CD4-positive, alpha-beta memory T cell (primary cell): ENCODE results near the gene CCSER1. TPM values are rescaled to one million over a fixed set of nuclear protein-coding genes. Genes with fewer than 3 reads are reported as not detected.

Experiments
- CTCF ChIA-PET: fragments of 350-600 bp; sonication (Branson Sonifier 250); formaldehyde crosslinking; loops from one replicate; lab custom pipeline; 2021; ENCODE audit warnings: inconsistent platforms; ENCODE audit not compliant: partially characterized antibody; lab: Charles Lee
- POLR2A ChIA-PET: fragments of 350-600 bp; sonication (Branson Sonifier 250); formaldehyde crosslinking; loops from one replicate; lab custom pipeline; 2021; ENCODE audit not compliant: partially characterized antibody; lab: Charles Lee
- DNase-seq, 5 donors: peaks; one replicate each; pipeline versions ENCODE4 v3.0.0 to v3.0.0-alpha.2; 2020 to 2022; ENCODE audit warnings: mixed read lengths in 1 of 5
- H3K27ac ChIP-seq: one replicate; pipeline ENCODE4 v1.7.0; 2013; ENCODE audit warnings: low read depth, low read length
- H3K27me3 ChIP-seq: 2 replicates; pipeline ENCODE4 v1.7.0; 2013; ENCODE audit warnings: mild to moderate bottlenecking, low read length, moderate library complexity; ENCODE audit not compliant: insufficient read depth
- H3K36me3 ChIP-seq: 2 replicates; pipeline ENCODE4 v1.7.0; 2013; ENCODE audit warnings: mild to moderate bottlenecking, low read length, moderate library complexity; ENCODE audit not compliant: insufficient read depth
- H3K4me1 ChIP-seq: 2 replicates; pipeline ENCODE4 v1.7.0; 2013; ENCODE audit warnings: mild to moderate bottlenecking, low read length, moderate library complexity; ENCODE audit not compliant: insufficient read depth
- H3K4me3 ChIP-seq, 2 donors: one replicate each; pipeline ENCODE4 v1.7.0; 2013; ENCODE audit warnings: low read length in 2 of 2, mild to moderate bottlenecking in 1 of 2
- H3K9me3 ChIP-seq, 2 donors: one replicate each; pipeline ENCODE4 v1.7.0; 2013; ENCODE audit warnings: low read length in 2 of 2, control low read depth in 1 of 2; ENCODE audit not compliant: control insufficient read depth in 1 of 2
- H3K27ac Mint-ChIP-seq, 7 donors: one replicate each; pipeline ENCODE4 v1.8.0; 2020 to 2021; ENCODE audit warnings: mixed read lengths in 7 of 7, mild to moderate bottlenecking in 6 of 7, inconsistent platforms in 3 of 7, moderate library complexity in 3 of 7
- H3K27me3 Mint-ChIP-seq, 2 donors: one replicate each; pipeline ENCODE4 v1.8.0; 2020 to 2021; ENCODE audit warnings: mixed read lengths in 2 of 2
- H3K36me3 Mint-ChIP-seq, 2 donors: one replicate each; pipeline ENCODE4 v1.8.0; 2020 to 2021; ENCODE audit warnings: mixed read lengths in 2 of 2, inconsistent platforms in 1 of 2, mild to moderate bottlenecking in 1 of 2
- H3K4me1 Mint-ChIP-seq, 4 donors: one replicate each; pipeline ENCODE4 v1.8.0; 2020 to 2021; ENCODE audit warnings: mixed read lengths in 4 of 4, mild to moderate bottlenecking in 1 of 4
- H3K4me3 Mint-ChIP-seq, 8 donors: one replicate each; pipeline ENCODE4 v1.8.0; 2020 to 2021; ENCODE audit warnings: mixed read lengths in 8 of 8, mild to moderate bottlenecking in 7 of 8, moderate library complexity in 6 of 8, inconsistent platforms in 3 of 8
- H3K9me3 Mint-ChIP-seq, 8 donors: one replicate each; pipeline ENCODE4 v1.8.0; 2020 to 2021; ENCODE audit warnings: mixed read lengths in 8 of 8, mild to moderate bottlenecking in 5 of 8, inconsistent platforms in 3 of 8, moderate library complexity in 1 of 8
- intact Hi-C: fragments of 100-400 bp; cut with micrococcal nuclease; formaldehyde crosslinking; loops from one replicate; pipeline ENCODE4 v1.15.1; 2023
- polyA plus RNA-seq, 2 donors: library from polyadenylated mRNA; unstranded; fragments of 300-500 nt; fragmentation: Illumina TruSeq; gene quantifications; one replicate each; pipeline ENCODE4 v1.2.3, GENCODE V29; 2021
- total RNA-seq, 2 experiments: library from RNA; stranded (reverse); gene quantifications; one replicate each; pipeline ENCODE4 v1.2.3, GENCODE V29; 2021

Gene CCSER1
- total and polyA plus RNA-seq, 4 experiments from 2014 or later, result 0.47 to 2.0 (median 1.7) TPM; not detected in 1

DNA sequence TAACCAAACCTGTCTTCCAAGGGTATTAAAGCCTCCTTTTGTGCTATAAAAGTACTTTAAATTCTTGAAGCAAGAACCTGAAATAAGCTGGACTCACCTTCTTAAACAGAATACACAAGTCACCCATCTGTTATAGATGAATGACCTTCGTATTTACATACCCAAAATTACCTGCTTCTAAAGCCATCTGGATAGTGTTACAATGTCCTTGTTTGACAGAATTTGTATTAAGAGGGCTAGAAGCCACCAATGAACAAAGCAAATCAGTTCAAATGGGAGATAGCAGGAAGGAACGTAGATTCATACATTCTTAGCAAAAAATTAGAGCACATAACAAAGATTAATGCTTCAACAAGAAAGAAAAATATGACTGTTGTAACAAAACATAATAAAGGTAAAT is 33.7 kb upstream of the CCSER1 start:
- Histone ChIP-seq H3K4me1 (no peaks in the 10 kb centered on the region), H3K27ac (no peak overlapping the region), H3K9me3 (no peaks in the 10 kb centered on the region), H3K4me3 (no peak overlapping the region), H3K36me3 (no peaks in the 10 kb centered on the region), H3K27me3 (no peaks in the 10 kb centered on the region)
- H3K27me3 Mint-ChIP-seq, result peaks cover 2 to 7% of the 10 kb centered on the region in 2 donors
- H3K36me3 Mint-ChIP-seq, result no peaks in the 10 kb centered on the region
- ChIA-PET CTCF (no interaction called here), POLR2A (no interaction called here)
- no peak overlapping the region for H3K27ac Mint-ChIP-seq
- intact Hi-C loops, result no loop called here
- peaks cover 0 to 1% (median 0%) of the 10 kb centered on the region in 8 donors for H3K9me3 Mint-ChIP-seq
- no peaks in the 10 kb centered on the region for H3K4me1 Mint-ChIP-seq
- no peak overlapping the region for H3K4me3 Mint-ChIP-seq
- DNase-seq, result no peak

GRCh38 chr4:90095000-90095399 is 32.2 kb upstream of the CCSER1 start:
- CTCF ChIA-PET, result no interaction called here

GRCh38 chr4:90099812-90100211 is 27.4 kb upstream of the CCSER1 start:
- intact Hi-C loops, result no loop called here
- Histone ChIP-seq H3K27me3 (no peaks in the 10 kb centered on the region), H3K9me3 (no peaks in the 10 kb centered on the region), H3K4me1 (no peaks in the 10 kb centered on the region), H3K27ac (no peak overlapping the region), H3K36me3 (no peaks in the 10 kb centered on the region), H3K4me3 (no peak overlapping the region)
- H3K36me3 Mint-ChIP-seq, result no peaks in the 10 kb centered on the region
- CTCF ChIA-PET, result no interaction called here
- POLR2A ChIA-PET, result no interaction called here
- DNase-seq, result no peak
- H3K27me3 Mint-ChIP-seq, result peaks cover 2 to 8% of the 10 kb centered on the region in 2 donors
- H3K9me3 Mint-ChIP-seq, result peaks cover 0 to 2% (median 0%) of the 10 kb centered on the region in 8 donors
- no peak overlapping the region for H3K4me3 Mint-ChIP-seq
- no peak overlapping the region for H3K27ac Mint-ChIP-seq
- H3K4me1 Mint-ChIP-seq, result no peaks in the 10 kb centered on the region

More at GRCh38 chr4:90095000-90095399, 32.2 kb upstream of the CCSER1 start:
- H3K9me3 Mint-ChIP-seq, result peaks cover 0 to 1% (median 0%) of the 10 kb centered on the region in 8 donors
- no peaks in the 10 kb centered on the region for H3K4me1 ChIP-seq
- H3K27ac Mint-ChIP-seq, result no peak overlapping the region
- no peak overlapping the region for H3K27ac ChIP-seq
- H3K27me3 Mint-ChIP-seq, result peaks cover 2 to 6% of the 10 kb centered on the region in 2 donors
- H3K36me3 Mint-ChIP-seq, result no peaks in the 10 kb centered on the region
- POLR2A ChIA-PET, result no interaction called here
- no peak overlapping the region for H3K4me3 Mint-ChIP-seq
- H3K36me3 ChIP-seq, result no peaks in the 10 kb centered on the region
- intact Hi-C loops, result no loop called here
- DNase-seq, result no peak
- no peaks in the 10 kb centered on the region for H3K4me1 Mint-ChIP-seq
- H3K4me3 ChIP-seq, result no peak overlapping the region
- no peaks in the 10 kb centered on the region for H3K27me3 ChIP-seq
- no peaks in the 10 kb centered on the region for H3K9me3 ChIP-seq

DNA sequence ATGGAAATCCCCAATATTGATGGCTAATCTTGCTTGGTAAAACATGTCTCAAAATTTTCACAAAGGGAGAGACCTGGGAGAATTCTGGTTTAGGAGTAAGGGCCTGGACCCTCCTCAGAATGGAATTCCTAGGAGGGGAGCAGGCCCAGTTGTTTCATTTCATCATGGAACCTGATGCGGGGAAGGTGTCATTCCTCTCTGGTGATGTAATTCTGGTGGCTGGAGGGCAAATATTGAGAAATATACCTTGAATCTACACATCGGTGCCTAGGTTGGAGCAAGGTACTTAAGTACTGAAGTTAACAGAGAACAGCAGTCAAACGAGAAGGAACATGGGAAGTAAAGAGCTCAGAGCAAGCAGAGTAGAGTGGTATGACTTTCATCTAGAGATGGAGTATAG is 23.2 kb upstream of the CCSER1 start:
- ChIA-PET CTCF (no interaction called here), POLR2A (no interaction called here)
- Mint-ChIP-seq H3K4me1 (no peaks in the 10 kb centered on the region), H3K27ac (no peak overlapping the region), H3K4me3 (no peak overlapping the region), H3K9me3 (peaks cover 0 to 2% (median 0%) of the 10 kb centered on the region in 8 donors), H3K27me3 (peaks cover 5 to 9% of the 10 kb centered on the region in 2 donors), H3K36me3 (no peaks in the 10 kb centered on the region)
- Histone ChIP-seq H3K27me3 (no peaks in the 10 kb centered on the region), H3K4me3 (no peak overlapping the region), H3K9me3 (no peaks in the 10 kb centered on the region), H3K27ac (no peak overlapping the region), H3K36me3 (no peaks in the 10 kb centered on the region), H3K4me1 (no peaks in the 10 kb centered on the region)
- intact Hi-C loops, result no loop called here
- no peak for DNase-seq

GRCh38 chr4:90105274-90105673 is 21.9 kb upstream of the CCSER1 start:
- peaks cover 0 to 2% (median 0%) of the 10 kb centered on the region in 8 donors for H3K9me3 Mint-ChIP-seq
- no peak for DNase-seq
- ChIA-PET POLR2A (no interaction called here), CTCF (no interaction called here)
- Histone ChIP-seq H3K27me3 (no peaks in the 10 kb centered on the region), H3K36me3 (no peaks in the 10 kb centered on the region), H3K9me3 (no peaks in the 10 kb centered on the region), H3K27ac (no peak overlapping the region), H3K4me1 (no peaks in the 10 kb centered on the region), H3K4me3 (no peak overlapping the region)
- no peak overlapping the region for H3K27ac Mint-ChIP-seq
- H3K4me3 Mint-ChIP-seq, result no peak overlapping the region
- intact Hi-C loops, result no loop called here
- H3K27me3 Mint-ChIP-seq, result peaks cover 7% of the 10 kb centered on the region in 2 donors
- H3K4me1 Mint-ChIP-seq, result no peaks in the 10 kb centered on the region
- H3K36me3 Mint-ChIP-seq, result no peaks in the 10 kb centered on the region

- H3K4me1 ChIP-seq, result no peaks in the 10 kb centered on the region
- H3K27me3 ChIP-seq, result no peaks in the 10 kb centered on the region
- Mint-ChIP-seq H3K36me3 (no peaks in the 10 kb centered on the region), H3K27ac (no peak overlapping the region), H3K27me3 (peaks cover 2 to 5% of the 10 kb centered on the region in 2 donors), H3K4me3 (no peak overlapping the region), H3K4me1 (no peaks in the 10 kb centered on the region), H3K9me3 (no peaks in the 10 kb centered on the region)
- ChIA-PET POLR2A (no interaction called here), CTCF (no interaction called here)
- H3K4me3 ChIP-seq, result no peak overlapping the region
- no peak overlapping the region for H3K27ac ChIP-seq
- H3K9me3 ChIP-seq, result no peaks in the 10 kb centered on the region
- no peak for DNase-seq
- H3K36me3 ChIP-seq, result no peaks in the 10 kb centered on the region
- intact Hi-C loops, result no loop called here
These were observed 14.5 kb upstream of the CCSER1 start for GRCh38 chr4:90112715-90113114.

GRCh38 chr4:90113881-90114457 is 13.2 kb upstream of the CCSER1 start:
- Mint-ChIP-seq H3K27ac (no peak overlapping the region), H3K4me1 (no peaks in the 10 kb centered on the region), H3K9me3 (no peaks in the 10 kb centered on the region), H3K27me3 (peaks cover 2 to 5% of the 10 kb centered on the region in 2 donors), H3K4me3 (no peak overlapping the region), H3K36me3 (no peaks in the 10 kb centered on the region)
- ChIA-PET CTCF (no interaction called here), POLR2A (no interaction called here)
- no peaks in the 10 kb centered on the region for H3K4me1 ChIP-seq
- intact Hi-C loops, result no loop called here
- DNase-seq, result no peak
- no peaks in the 10 kb centered on the region for H3K27me3 ChIP-seq
- H3K4me3 ChIP-seq, result no peak overlapping the region
- no peak overlapping the region for H3K27ac ChIP-seq
- H3K9me3 ChIP-seq, result no peaks in the 10 kb centered on the region
- no peaks in the 10 kb centered on the region for H3K36me3 ChIP-seq
